Erythroblast (primary cell): ENCODE measurements around the gene TPM1.

ENCODE experiments used
- DNase-seq, 2 experiments: peaks; one replicate each; lab custom pipeline; 2025; lab: John Stamatoyannopoulos, UW
- GATA1 ChIP-seq: IDR thresholded peaks from 2 replicates; pipeline ENCODE4 v1.6.1; 2011; ENCODE audit warnings: low read depth, mild to moderate bottlenecking, control low read depth, low read length, moderate library complexity
- POLR2A ChIP-seq: IDR thresholded peaks from 2 replicates; pipeline ENCODE4 v1.6.1; 2011; ENCODE audit warnings: mild to moderate bottlenecking, low read length

TPM1 gene

GRCh38 chr15:63043335-63044076, 959 bp downstream of the TPM1 start:
- DNase-seq: no peak
- TF ChIP-seq POLR2A (peak; percentile 6), GATA1 (no peak)

GRCh38 chr15:63044077-63044644, 1.6 kb downstream of the TPM1 start:
- TF ChIP-seq POLR2A (no peak), GATA1 (no peak)
- no peak for DNase-seq

GRCh38 chr15:63044645-63045464, 2.3 kb downstream of the TPM1 start:
- TF ChIP-seq POLR2A (peak; percentile 1), GATA1 (no peak)
- DNase-seq: no peak

GRCh38 chr15:63045465-63045840, 2.9 kb downstream of the TPM1 start:
- no peak for DNase-seq
- TF ChIP-seq GATA1 (no peak), POLR2A (no peak)

GRCh38 chr15:63045879-63046278, 3.3 kb downstream of the TPM1 start:
- no peak for DNase-seq

GRCh38 chr15:63046917-63047760, 4.6 kb downstream of the TPM1 start:
- TF ChIP-seq GATA1: no peak
- TF ChIP-seq POLR2A: no peak
- DNase-seq: peak in 1 of 2 experiments; percentile 33

More at GRCh38 chr15:63045879-63046278, 3.3 kb downstream of the TPM1 start:
- no peak for TF ChIP-seq POLR2A
- TF ChIP-seq GATA1: no peak

GRCh38 chr15:63047792-63048114, 5.2 kb downstream of the TPM1 start:
- TF ChIP-seq POLR2A (no peak), GATA1 (no peak)
- DNase-seq: no peak

GRCh38 chr15:63048115-63048775, 5.7 kb downstream of the TPM1 start:
- peak; percentile 92 to 96 for DNase-seq
- TF ChIP-seq GATA1 (no peak), POLR2A (peak; percentile 82)

GRCh38 chr15:63048776-63049665, 6.5 kb downstream of the TPM1 start:
- peak; percentile 82 to 83 for DNase-seq
- TF ChIP-seq GATA1 (no peak), POLR2A (peak; percentile 62)

GRCh38 chr15:63049783-63050371, 7.3 kb downstream of the TPM1 start:
- peak; percentile 52 to 75 for DNase-seq
- TF ChIP-seq POLR2A (no peak), GATA1 (no peak)

GRCh38 chr15:63050731-63051155, 8.2 kb downstream of the TPM1 start:
- no peak for TF ChIP-seq POLR2A
- no peak for TF ChIP-seq GATA1
- DNase-seq: peak; percentile 55 to 71
